K562 (cell line): ENCODE results near the gene RPS8. TPM values are rescaled to one million over a fixed set of nuclear protein-coding genes. Genes with fewer than 3 reads are reported as not detected.

Experiments
- ARHGAP35 ChIP-seq: fragments of 450-650 bp; IDR thresholded peaks from 2 replicates; pipeline ENCODE4 v1.6.1; 2018; ENCODE audit not compliant: partially characterized antibody
- BRD9 ChIP-seq: fragments of 450-650 bp; IDR thresholded peaks from 2 replicates; pipeline ENCODE4 v1.6.1; 2018; ENCODE audit warnings: low read depth; ENCODE audit not compliant: partially characterized antibody
- FOXK1 ChIP-seq: sonication (generic); formaldehyde crosslinking; IDR thresholded peaks from 2 replicates; pipeline ENCODE4 v1.8.0; 2022; ENCODE audit warnings: missing genetic modification reagents, mild to moderate bottlenecking, borderline replicate concordance
- MCM5 ChIP-seq: fragments of 450-650 bp; IDR thresholded peaks from 2 replicates; pipeline ENCODE4 v1.6.1; 2016; ENCODE audit warnings: low read depth
- MCM7 ChIP-seq, 2 experiments: fragments of 450-650 bp; IDR thresholded peaks; 2 replicates each; pipeline ENCODE4 v1.6.1; 2016 to 2018
- NCOA1 ChIP-seq: fragments of 450-650 bp; IDR thresholded peaks from 2 replicates; pipeline ENCODE4 v1.6.1; 2016; ENCODE audit warnings: low read depth
- RBM25 ChIP-seq: fragments of 200-400 bp; formaldehyde crosslinking; IDR thresholded peaks from 2 replicates; pipeline ENCODE4 v1.6.1; 2018; ENCODE audit warnings: low read length, low read depth, moderate library complexity; ENCODE audit not compliant: severe bottlenecking
- SREBF1 ChIP-seq: fragments of 150-350 bp; IDR thresholded peaks from 2 replicates; pipeline ENCODE4 v1.6.1; 2014; ENCODE audit warnings: antibody characterized with exemption, low read depth, low read length, borderline replicate concordance
- SRSF9 ChIP-seq: fragments of 200-400 bp; formaldehyde crosslinking; IDR thresholded peaks from 2 replicates; pipeline ENCODE4 v1.6.1; 2017; ENCODE audit warnings: low read depth, low read length, borderline replicate concordance
- TGIF2 ChIP-seq: sonication (generic); formaldehyde crosslinking; IDR thresholded peaks from 2 replicates; pipeline ENCODE4 v1.8.1; 2022; ENCODE audit warnings: mild to moderate bottlenecking, missing genetic modification reagents, moderate library complexity
- ZFPM2 ChIP-seq: fragments of 250-450 bp; sonication (Bioruptor Pico); IDR thresholded peaks from 2 replicates; pipeline ENCODE4 v1.5.1; 2022; ENCODE audit warnings: mild to moderate bottlenecking
- ZKSCAN8 ChIP-seq: fragments of 200-800 bp; sonication (Bioruptor generic); IDR thresholded peaks from 2 replicates; pipeline ENCODE4 v1.6.1; 2016; ENCODE audit warnings: missing genetic modification characterization, missing compliant biosample characterization
- ZNF274 ChIP-seq: IDR thresholded peaks from 2 replicates; pipeline ENCODE4 v1.6.1; 2011; ENCODE audit warnings: low read depth, mild to moderate bottlenecking, low read length, moderate library complexity, borderline replicate concordance
- ZNF444 ChIP-seq: fragments of 250-450 bp; sonication (Bioruptor Pico); IDR thresholded peaks from 2 replicates; pipeline ENCODE4 v1.4.0; 2020; ENCODE audit warnings: mild to moderate bottlenecking, moderate library complexity
- ZNF77 ChIP-seq: fragments of 250-450 bp; sonication (Bioruptor Pico); IDR thresholded peaks from 2 replicates; pipeline ENCODE4 v1.5.0; 2020
- polyA plus RNA-seq, 8 experiments: library from polyadenylated mRNA; depleted of rRNA in 4 of 8; stranded (reverse) in 5 of 8; unstranded in 3 of 8; fragments of >200 nt; fragmentation: Nextera tagmentation in 2 of 8; fragmentation: Illumina TruSeq in 1 of 8; extraction: Ambion mirVana in 2 of 8; extraction: Trizol in 1 of 8; gene quantifications; 2 replicates each; pipeline versions ENCODE4 v1.2.1 to v1.2.3, GENCODE V29; 2011 to 2014; ENCODE audit warnings: inconsistent platforms in 1 of 8, missing spikeins in 1 of 8
- total RNA-seq, 7 experiments: library from RNA; depleted of rRNA in 6 of 7; stranded (reverse); fragments of >200 nt in 6 of 7; fragmentation: Illumina TruSeq in 2 of 7; extraction: Trizol in 2 of 7; gene quantifications; 2 replicates each; pipeline versions ENCODE4 v1.2.1 to v1.2.3, GENCODE V29; 2011 to 2021; ENCODE audit warnings: low replicate concordance in 1 of 7
- TF ChIP-seq, protein P1 (sequence below): fragments of 450-650 bp; IDR thresholded peaks from 2 replicates; pipeline ENCODE4 v1.6.1; 2018; ENCODE audit not compliant: partially characterized antibody
- TF ChIP-seq, protein P2 (sequence below): sonication (generic); formaldehyde crosslinking; IDR thresholded peaks from 2 replicates; pipeline ENCODE4 v1.8.1; 2022; ENCODE audit warnings: missing genetic modification reagents
- TF ChIP-seq, protein P3 (sequence below): fragments of 450-650 bp; formaldehyde crosslinking; IDR thresholded peaks from 2 replicates; pipeline ENCODE4 v1.4.0; 2022; ENCODE audit warnings: mild to moderate bottlenecking, moderate library complexity
- TF ChIP-seq, protein P4 (sequence below): IDR thresholded peaks from 2 replicates; pipeline ENCODE4 v1.6.1; 2012; ENCODE audit warnings: low read depth, low read length, improper control_type of control experiment, borderline replicate concordance
- TF ChIP-seq, protein P5 (sequence below): fragments of 250-450 bp; sonication (Bioruptor Pico); IDR thresholded peaks from 2 replicates; pipeline ENCODE4 v1.8.0; 2022; ENCODE audit warnings: inconsistent platforms

Gene RPS8
- total and polyA plus RNA-seq, 9 of the 15 experiments (the other 6 are each of a cell fraction or from before 2014, with no cell fraction given) = 2,431 to 4,168 (median 3,109) TPM

DNA sequence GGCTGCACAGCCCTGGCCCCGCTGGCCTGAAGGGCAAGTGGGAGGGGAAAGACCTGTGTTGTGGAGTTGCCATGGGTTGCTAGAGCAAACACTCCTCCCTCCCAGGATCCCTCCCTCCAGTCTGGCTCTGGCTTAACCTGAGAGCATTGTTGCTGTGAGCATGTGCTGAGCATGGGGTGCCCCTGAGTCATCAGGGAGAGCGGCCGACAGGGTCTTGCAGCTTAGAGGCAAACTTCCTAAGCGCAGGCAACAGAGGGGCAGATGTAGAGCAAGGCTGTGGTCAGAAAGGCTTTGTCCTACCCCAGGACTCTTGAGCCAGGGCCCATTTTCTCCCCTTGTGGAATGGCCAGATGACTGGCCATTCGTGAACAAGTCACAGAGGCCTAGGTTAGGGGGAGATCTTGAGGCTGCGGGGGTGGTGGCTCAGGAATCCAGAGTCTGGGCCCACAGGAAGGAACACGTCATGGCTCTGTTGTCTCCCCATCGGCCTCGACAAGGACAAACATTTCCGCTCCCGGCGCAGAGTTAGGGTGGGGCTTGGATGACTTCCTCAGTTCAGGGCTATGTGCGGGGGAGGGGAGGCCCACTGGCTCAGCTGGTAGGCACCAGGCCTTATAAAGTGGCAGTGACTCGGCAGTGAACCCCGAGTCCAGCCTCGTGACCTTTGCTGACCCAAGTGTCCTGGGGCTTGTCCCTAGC, 32.2 kb downstream of the RPS8 start (continued):
- TF ChIP-seq, protein P1, sequence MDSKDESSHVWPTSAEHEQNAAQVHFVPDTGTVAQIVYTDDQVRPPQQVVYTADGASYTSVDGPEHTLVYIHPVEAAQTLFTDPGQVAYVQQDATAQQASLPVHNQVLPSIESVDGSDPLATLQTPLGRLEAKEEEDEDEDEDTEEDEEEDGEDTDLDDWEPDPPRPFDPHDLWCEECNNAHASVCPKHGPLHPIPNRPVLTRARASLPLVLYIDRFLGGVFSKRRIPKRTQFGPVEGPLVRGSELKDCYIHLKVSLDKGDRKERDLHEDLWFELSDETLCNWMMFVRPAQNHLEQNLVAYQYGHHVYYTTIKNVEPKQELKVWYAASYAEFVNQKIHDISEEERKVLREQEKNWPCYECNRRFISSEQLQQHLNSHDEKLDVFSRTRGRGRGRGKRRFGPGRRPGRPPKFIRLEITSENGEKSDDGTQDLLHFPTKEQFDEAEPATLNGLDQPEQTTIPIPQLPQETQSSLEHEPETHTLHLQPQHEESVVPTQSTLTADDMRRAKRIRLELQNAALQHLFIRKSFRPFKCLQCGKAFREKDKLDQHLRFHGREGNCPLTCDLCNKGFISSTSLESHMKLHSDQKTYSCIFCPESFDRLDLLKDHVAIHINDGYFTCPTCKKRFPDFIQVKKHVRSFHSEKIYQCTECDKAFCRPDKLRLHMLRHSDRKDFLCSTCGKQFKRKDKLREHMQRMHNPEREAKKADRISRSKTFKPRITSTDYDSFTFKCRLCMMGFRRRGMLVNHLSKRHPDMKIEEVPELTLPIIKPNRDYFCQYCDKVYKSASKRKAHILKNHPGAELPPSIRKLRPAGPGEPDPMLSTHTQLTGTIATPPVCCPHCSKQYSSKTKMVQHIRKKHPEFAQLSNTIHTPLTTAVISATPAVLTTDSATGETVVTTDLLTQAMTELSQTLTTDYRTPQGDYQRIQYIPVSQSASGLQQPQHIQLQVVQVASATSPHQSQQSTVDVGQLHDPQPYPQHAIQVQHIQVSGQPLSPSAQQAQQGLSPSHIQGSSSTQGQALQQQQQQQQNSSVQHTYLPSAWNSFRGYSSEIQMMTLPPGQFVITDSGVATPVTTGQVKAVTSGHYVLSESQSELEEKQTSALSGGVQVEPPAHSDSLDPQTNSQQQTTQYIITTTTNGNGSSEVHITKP = peak; percentile 8
- TF ChIP-seq, protein P2, sequence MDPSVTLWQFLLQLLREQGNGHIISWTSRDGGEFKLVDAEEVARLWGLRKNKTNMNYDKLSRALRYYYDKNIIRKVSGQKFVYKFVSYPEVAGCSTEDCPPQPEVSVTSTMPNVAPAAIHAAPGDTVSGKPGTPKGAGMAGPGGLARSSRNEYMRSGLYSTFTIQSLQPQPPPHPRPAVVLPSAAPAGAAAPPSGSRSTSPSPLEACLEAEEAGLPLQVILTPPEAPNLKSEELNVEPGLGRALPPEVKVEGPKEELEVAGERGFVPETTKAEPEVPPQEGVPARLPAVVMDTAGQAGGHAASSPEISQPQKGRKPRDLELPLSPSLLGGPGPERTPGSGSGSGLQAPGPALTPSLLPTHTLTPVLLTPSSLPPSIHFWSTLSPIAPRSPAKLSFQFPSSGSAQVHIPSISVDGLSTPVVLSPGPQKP = no peak
- TF ChIP-seq, protein P3, sequence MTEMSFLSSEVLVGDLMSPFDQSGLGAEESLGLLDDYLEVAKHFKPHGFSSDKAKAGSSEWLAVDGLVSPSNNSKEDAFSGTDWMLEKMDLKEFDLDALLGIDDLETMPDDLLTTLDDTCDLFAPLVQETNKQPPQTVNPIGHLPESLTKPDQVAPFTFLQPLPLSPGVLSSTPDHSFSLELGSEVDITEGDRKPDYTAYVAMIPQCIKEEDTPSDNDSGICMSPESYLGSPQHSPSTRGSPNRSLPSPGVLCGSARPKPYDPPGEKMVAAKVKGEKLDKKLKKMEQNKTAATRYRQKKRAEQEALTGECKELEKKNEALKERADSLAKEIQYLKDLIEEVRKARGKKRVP (CRISPR knock-in tag) = peak; percentile 71
- TF ChIP-seq ARHGAP35 (no peak), MCM7 (IDR thresholded peaks at IDR 0.05) (no peak), FOXK1 (peak; percentile 93), BRD9 (peak; percentile 84), TGIF2 (CRISPR knock-in tag) (no peak), ZNF77 (CRISPR knock-in tag) (no peak; the same call in 1 of the 2 replicates), ZNF274 (no peak), SRSF9 (no peak), ZNF444 (CRISPR knock-in tag) (peak; percentile 62; the same call in 1 of the 2 replicates), NCOA1 (peak; percentile 85), ZFPM2 (CRISPR knock-in tag) (no peak), RBM25 (no peak), ZKSCAN8 (CRISPR knock-in tag) (peak; percentile 94), MCM5 (no peak), SREBF1 (no peak)
- TF ChIP-seq, protein P4, sequence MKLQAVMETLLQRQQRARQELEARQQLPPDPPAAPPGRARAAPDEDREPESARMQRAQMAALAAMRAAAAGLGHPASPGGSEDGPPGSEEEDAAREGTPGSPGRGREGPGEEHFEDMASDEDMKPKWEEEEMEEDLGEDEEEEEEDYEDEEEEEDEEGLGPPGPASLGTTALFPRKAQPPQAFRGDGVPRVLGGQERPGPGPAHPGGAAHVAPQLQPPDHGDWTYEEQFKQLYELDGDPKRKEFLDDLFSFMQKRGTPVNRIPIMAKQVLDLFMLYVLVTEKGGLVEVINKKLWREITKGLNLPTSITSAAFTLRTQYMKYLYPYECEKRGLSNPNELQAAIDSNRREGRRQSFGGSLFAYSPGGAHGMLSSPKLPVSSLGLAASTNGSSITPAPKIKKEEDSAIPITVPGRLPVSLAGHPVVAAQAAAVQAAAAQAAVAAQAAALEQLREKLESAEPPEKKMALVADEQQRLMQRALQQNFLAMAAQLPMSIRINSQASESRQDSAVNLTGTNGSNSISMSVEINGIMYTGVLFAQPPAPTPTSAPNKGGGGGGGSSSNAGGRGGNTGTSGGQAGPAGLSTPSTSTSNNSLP = no peak
- TF ChIP-seq, protein P5, sequence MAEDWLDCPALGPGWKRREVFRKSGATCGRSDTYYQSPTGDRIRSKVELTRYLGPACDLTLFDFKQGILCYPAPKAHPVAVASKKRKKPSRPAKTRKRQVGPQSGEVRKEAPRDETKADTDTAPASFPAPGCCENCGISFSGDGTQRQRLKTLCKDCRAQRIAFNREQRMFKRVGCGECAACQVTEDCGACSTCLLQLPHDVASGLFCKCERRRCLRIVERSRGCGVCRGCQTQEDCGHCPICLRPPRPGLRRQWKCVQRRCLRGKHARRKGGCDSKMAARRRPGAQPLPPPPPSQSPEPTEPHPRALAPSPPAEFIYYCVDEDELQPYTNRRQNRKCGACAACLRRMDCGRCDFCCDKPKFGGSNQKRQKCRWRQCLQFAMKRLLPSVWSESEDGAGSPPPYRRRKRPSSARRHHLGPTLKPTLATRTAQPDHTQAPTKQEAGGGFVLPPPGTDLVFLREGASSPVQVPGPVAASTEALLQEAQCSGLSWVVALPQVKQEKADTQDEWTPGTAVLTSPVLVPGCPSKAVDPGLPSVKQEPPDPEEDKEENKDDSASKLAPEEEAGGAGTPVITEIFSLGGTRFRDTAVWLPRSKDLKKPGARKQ (CRISPR knock-in tag) = no peak
